H1 (cell line): Measurements from ENCODE around the gene PLEKHO1. TPM values are rescaled to one million over a fixed set of nuclear protein-coding genes. Genes with fewer than 3 reads are reported as not detected.

Experiments used
- CBX5 ChIP-seq: fragments of 300-800, 300-1000 bp; sonication (generic); IDR thresholded peaks from 2 replicates; pipeline ENCODE4 v1.7.1; 2016; ENCODE audit warnings: antibody characterized with exemption, low read length, low read depth
- FOSL1 ChIP-seq: IDR thresholded peaks from 2 replicates; pipeline ENCODE4 v1.6.1; 2011; ENCODE audit warnings: mild to moderate bottlenecking, low read depth, low read length, moderate library complexity; ENCODE audit not compliant: insufficient read depth
- GABPA ChIP-seq: IDR thresholded peaks from 2 replicates; pipeline ENCODE4 v1.6.1; 2011; ENCODE audit warnings: mild to moderate bottlenecking, low read length, moderate library complexity, borderline replicate concordance; ENCODE audit not compliant: insufficient read depth
- JUND ChIP-seq: IDR thresholded peaks from 2 replicates; pipeline ENCODE4 v1.6.1; 2011; ENCODE audit warnings: mild to moderate bottlenecking, improper control_type of control experiment, low read length
- KDM4A ChIP-seq: IDR thresholded peaks from one replicate; pipeline ENCODE4 v1.7.1; 2012; ENCODE audit warnings: low read depth, mild to moderate bottlenecking, moderate library complexity, low read length, inconsistent platforms; ENCODE audit not compliant: severe bottlenecking
- POLR2A ChIP-seq, 2 experiments: IDR thresholded peaks; 1 replicate in 1 of 2; 2 replicates in 1 of 2; pipeline ENCODE4 v1.6.1; 2011; ENCODE audit warnings: low read depth in 2 of 2, low read length in 2 of 2, mild to moderate bottlenecking in 2 of 2; ENCODE audit errors: control extremely low read depth in 1 of 2
- SAP30 ChIP-seq: fragments of 300-600 bp; sonication (generic); IDR thresholded peaks from 2 replicates; pipeline ENCODE4 v1.7.1; 2012; ENCODE audit warnings: low read length, moderate library complexity, mild to moderate bottlenecking, inconsistent platforms; ENCODE audit not compliant: insufficient read depth, insufficient replicate concordance
- TCF12 ChIP-seq: IDR thresholded peaks from 2 replicates; pipeline ENCODE4 v1.6.1; 2011; ENCODE audit warnings: low read depth, mild to moderate bottlenecking, low read length
- polyA plus RNA-seq, 7 experiments: library from polyadenylated mRNA; depleted of rRNA in 3 of 7; stranded (reverse) in 5 of 7; unstranded in 2 of 7; fragments of >200 nt in 5 of 7; fragments of 200-250 nt in 2 of 7; gene quantifications; 1 replicate in 5 of 7; 2 replicates in 1 of 7; 4 replicates in 1 of 7; pipeline versions ENCODE4 v1.2.1 to v1.2.3, GENCODE V29; 2011 to 2013; ENCODE audit warnings: missing spikeins in 2 of 7, mixed read lengths in 2 of 7
- total RNA-seq: library from RNA; stranded (reverse); fragmentation: NEBNext Ultra II Directional; extraction: Animal tissue kit (Norgen Biotek cat#: 25700); gene quantifications from 2 replicates; pipeline ENCODE4 v1.2.1, GENCODE V29; 2021
- TF ChIP-seq, protein P1 (sequence below): fragments of 300-600 bp; sonication (generic); IDR thresholded peaks from 2 replicates; pipeline ENCODE4 v1.7.1; 2012; ENCODE audit warnings: low read length, moderate library complexity, mild to moderate bottlenecking, inconsistent platforms; ENCODE audit not compliant: insufficient replicate concordance

PLEKHO1 gene
- total and polyA plus RNA-seq, 2 of the 8 experiments (the other 6 are each of a cell fraction or from before 2014, with no cell fraction given), result 23.2 to 37.0 TPM

GRCh38 chr1:150152772-150153456, 3.2 kb downstream of the PLEKHO1 start (continued):
- TF ChIP-seq, protein P1, sequence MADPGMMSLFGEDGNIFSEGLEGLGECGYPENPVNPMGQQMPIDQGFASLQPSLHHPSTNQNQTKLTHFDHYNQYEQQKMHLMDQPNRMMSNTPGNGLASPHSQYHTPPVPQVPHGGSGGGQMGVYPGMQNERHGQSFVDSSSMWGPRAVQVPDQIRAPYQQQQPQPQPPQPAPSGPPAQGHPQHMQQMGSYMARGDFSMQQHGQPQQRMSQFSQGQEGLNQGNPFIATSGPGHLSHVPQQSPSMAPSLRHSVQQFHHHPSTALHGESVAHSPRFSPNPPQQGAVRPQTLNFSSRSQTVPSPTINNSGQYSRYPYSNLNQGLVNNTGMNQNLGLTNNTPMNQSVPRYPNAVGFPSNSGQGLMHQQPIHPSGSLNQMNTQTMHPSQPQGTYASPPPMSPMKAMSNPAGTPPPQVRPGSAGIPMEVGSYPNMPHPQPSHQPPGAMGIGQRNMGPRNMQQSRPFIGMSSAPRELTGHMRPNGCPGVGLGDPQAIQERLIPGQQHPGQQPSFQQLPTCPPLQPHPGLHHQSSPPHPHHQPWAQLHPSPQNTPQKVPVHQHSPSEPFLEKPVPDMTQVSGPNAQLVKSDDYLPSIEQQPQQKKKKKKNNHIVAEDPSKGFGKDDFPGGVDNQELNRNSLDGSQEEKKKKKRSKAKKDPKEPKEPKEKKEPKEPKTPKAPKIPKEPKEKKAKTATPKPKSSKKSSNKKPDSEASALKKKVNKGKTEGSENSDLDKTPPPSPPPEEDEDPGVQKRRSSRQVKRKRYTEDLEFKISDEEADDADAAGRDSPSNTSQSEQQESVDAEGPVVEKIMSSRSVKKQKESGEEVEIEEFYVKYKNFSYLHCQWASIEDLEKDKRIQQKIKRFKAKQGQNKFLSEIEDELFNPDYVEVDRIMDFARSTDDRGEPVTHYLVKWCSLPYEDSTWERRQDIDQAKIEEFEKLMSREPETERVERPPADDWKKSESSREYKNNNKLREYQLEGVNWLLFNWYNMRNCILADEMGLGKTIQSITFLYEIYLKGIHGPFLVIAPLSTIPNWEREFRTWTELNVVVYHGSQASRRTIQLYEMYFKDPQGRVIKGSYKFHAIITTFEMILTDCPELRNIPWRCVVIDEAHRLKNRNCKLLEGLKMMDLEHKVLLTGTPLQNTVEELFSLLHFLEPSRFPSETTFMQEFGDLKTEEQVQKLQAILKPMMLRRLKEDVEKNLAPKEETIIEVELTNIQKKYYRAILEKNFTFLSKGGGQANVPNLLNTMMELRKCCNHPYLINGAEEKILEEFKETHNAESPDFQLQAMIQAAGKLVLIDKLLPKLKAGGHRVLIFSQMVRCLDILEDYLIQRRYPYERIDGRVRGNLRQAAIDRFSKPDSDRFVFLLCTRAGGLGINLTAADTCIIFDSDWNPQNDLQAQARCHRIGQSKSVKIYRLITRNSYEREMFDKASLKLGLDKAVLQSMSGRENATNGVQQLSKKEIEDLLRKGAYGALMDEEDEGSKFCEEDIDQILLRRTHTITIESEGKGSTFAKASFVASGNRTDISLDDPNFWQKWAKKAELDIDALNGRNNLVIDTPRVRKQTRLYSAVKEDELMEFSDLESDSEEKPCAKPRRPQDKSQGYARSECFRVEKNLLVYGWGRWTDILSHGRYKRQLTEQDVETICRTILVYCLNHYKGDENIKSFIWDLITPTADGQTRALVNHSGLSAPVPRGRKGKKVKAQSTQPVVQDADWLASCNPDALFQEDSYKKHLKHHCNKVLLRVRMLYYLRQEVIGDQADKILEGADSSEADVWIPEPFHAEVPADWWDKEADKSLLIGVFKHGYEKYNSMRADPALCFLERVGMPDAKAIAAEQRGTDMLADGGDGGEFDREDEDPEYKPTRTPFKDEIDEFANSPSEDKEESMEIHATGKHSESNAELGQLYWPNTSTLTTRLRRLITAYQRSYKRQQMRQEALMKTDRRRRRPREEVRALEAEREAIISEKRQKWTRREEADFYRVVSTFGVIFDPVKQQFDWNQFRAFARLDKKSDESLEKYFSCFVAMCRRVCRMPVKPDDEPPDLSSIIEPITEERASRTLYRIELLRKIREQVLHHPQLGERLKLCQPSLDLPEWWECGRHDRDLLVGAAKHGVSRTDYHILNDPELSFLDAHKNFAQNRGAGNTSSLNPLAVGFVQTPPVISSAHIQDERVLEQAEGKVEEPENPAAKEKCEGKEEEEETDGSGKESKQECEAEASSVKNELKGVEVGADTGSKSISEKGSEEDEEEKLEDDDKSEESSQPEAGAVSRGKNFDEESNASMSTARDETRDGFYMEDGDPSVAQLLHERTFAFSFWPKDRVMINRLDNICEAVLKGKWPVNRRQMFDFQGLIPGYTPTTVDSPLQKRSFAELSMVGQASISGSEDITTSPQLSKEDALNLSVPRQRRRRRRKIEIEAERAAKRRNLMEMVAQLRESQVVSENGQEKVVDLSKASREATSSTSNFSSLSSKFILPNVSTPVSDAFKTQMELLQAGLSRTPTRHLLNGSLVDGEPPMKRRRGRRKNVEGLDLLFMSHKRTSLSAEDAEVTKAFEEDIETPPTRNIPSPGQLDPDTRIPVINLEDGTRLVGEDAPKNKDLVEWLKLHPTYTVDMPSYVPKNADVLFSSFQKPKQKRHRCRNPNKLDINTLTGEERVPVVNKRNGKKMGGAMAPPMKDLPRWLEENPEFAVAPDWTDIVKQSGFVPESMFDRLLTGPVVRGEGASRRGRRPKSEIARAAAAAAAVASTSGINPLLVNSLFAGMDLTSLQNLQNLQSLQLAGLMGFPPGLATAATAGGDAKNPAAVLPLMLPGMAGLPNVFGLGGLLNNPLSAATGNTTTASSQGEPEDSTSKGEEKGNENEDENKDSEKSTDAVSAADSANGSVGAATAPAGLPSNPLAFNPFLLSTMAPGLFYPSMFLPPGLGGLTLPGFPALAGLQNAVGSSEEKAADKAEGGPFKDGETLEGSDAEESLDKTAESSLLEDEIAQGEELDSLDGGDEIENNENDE, result no peak
- TF ChIP-seq GABPA (no peak), CBX5 (no peak), JUND (no peak), TCF12 (no peak), KDM4A (no peak), FOSL1 (no peak), POLR2A (IDR thresholded peaks at IDR 0.05; ENCODE audit: control extremely low read depth in 1 of 2, low read depth in 2 of 2, low read length in 2 of 2) (no peak), SAP30 (no peak)
